Cardiac septum (tissue), 1 donor: ENCODE data around the gene ECHS1. TPM values are rescaled to one million over a fixed set of nuclear protein-coding genes. Genes with fewer than 3 reads are reported as not detected.
"Not testable (repeated sequence)": the region's sequence is repeated elsewhere in the genome, so short reads cannot be mapped to it uniquely, and the experiment has no call there.

Experiments
- DNase-seq: peaks from one replicate; pipeline ENCODE4 v3.0.0-alpha.2; 2020; ENCODE audit warnings: low spot score
- intact Hi-C: fragments of 100-400 bp; cut with DNase I; formaldehyde crosslinking; loops from one replicate; pipeline ENCODE4 v1.14.0; 2022
- long read RNA-seq: library from polyadenylated mRNA; unstranded; transcript quantifications from one replicate; pipeline ENCODE4 v2.0.0, GENCODE V29; 2021
- total RNA-seq: library from RNA; stranded (reverse); fragmentation: NEBNext Ultra II Directional; extraction: Animal tissue kit (Norgen Biotek cat#: 25700); gene quantifications from one replicate; pipeline ENCODE4 v1.2.1, GENCODE V29; 2021
- donor health status: DM: no; HTN: no; CAD: no.

ECHS1 gene
- total RNA-seq, result 152 TPM
- long read RNA-seq, transcript ECHS1-201 (8 exons, 1,617 nt), result major isoform, 585 of 631 reads
- long read RNA-seq, partial matches to known transcripts, result 31 of 631 reads
- long read RNA-seq, other reads (novel, unspliced or antisense), result 15 of 631 reads

DNA sequence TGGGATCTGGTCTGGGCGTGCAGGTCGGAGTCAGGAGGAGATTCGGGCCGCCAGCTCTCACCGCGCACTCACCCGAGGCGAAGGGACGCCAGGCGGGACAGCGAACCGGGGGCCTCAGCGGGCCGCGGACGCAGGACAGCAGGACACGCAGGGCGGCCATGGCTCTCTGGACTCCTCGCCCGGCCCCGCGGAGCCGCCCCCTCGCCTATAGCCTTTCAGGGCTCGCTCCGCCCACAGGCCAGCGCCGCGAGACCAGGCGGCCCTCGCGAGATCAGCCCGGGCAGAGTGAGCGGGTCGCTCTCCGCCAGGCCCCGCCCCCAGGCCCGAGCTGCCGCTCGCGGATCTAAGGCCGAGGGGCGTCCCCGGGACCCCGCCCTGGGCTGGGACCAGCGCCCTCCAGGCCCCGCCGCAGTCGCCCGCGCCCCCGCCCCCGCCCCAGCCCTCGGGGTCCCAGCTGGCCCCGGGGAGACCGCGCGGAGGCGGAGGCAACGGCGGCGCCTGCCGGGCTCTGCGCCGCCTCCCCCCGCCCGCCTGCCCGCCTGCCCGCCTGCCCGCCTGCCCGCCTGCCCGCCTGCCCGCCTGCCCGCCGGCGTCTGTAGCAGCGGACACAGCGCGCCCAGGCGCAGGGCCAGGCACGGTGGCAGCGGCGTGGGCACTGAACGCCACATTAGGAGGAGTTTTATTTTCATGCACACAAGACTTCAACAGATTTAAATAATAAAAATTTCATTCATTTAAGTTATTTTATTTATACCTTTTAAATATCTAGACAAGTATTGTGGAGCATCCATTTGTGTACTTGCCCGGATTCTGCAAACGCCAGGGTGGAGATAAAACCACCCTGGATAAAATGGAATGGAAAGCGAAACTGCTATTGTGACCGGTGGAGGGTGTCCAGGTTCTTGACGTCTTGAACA lies at the start of gene ECHS1:
ECHS1 (minus strand) TSS at position 181 of the 917 bp plus-strand sequence; CDS start at position 160, 21 bp downstream.
- intact Hi-C loops, result loop anchor here (5.0 kb wide), 1 partner anchor 66 kb away; the partner anchor contains the start of genes TUBGCP2 and ZNF511
- DNase-seq, result peak; percentile 98

DNA sequence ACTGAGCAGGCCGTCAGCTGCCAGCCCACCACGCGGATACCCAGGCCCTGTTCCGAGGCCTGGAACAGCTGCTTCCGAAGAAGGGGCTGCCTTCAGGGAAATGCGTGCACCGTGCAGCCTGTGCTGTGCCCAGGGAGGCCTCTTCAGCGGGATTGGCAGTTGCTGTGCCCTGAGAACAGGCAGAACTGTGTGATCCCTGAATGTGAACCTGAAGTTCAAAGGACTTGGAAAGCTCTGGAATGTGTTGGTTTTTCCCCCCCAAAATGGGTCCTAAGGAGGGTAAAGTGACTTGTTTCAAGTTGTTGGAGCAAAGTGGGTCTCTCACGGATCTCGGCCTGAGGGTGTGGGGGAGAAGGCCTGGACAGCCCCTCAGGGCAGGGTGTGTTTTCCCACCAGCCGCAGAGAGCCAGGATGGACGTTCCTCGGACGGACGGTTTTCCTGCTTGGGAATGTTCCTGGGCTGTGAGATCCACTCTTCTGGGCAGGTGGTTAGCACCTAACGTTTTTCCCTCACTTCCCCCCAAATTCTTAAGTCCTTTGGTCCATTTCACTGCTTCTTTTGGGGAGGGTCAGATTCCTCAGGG lies 49.2 kb upstream of the ECHS1 start:
- no peak for DNase-seq

DNA sequence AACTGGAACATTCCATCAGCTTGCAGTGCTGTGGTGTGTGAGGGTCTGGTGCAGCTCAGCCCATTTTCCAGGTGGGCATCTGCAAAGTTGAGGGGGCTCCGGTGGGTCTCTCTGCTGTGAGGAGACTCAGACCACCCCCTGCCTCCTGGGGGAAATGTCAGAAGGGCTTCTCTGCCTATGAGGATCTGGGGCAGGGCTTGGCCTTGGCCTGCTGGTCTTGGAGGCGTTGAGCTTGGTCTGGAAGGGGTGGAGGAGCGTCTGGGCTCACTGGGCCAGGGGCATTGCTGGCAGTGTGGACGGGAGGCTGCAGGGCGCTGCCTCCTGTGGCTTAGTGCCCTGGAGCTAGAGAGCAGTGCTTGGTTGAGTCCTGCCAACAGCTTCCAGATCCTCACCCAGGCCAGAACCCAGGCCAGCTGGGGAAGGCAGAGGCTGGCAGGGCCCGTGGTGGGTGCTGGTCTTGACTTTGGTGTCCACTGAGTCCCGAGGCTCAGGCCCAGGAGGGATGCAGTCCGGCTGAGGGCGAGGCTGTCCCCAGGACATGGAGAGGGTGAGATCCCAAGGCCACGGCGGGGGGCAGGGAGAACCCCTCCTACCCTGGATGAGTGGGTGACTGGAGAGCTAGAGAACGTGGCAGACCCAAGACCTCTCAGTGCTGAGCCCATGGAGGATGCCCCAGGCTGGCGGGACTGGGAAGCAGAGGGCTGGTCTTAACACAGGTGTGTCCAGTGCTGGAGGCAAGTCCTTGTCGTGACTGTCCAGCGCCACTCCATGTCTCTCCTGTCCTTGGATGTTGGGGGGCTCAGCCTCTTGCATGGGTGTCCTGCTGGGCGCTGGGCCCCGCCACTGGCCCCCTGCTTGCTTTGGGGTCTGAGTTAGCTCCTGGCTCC lies 48.4 kb upstream of the ECHS1 start:
- no peak for DNase-seq
- intact Hi-C loops, result no loop called here

More for the DNA sequence above, 49.2 kb upstream of the ECHS1 start:
- intact Hi-C loops, result no loop called here

DNA sequence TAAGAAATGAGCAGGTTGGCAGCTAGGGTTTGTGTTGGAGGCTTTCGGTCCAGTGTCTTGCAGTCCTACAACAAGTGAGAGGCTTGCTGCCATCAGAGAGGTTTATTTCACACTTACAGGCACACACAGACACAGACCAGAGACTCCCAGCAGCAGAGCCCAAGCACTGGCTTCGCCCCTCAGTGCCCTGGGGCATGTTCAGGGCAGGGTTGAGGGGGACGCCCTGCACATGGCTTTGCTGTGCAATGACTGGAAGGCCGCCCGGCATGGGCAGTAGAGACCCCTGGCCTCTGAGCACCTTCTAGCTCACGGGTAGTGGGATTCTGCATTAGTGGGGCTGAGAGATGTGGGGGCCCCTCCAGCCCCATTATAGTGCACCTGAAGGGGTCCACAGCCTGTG lies 47.4 kb upstream of the ECHS1 start:
- no peak for DNase-seq
- intact Hi-C loops, result no loop called here

DNA sequence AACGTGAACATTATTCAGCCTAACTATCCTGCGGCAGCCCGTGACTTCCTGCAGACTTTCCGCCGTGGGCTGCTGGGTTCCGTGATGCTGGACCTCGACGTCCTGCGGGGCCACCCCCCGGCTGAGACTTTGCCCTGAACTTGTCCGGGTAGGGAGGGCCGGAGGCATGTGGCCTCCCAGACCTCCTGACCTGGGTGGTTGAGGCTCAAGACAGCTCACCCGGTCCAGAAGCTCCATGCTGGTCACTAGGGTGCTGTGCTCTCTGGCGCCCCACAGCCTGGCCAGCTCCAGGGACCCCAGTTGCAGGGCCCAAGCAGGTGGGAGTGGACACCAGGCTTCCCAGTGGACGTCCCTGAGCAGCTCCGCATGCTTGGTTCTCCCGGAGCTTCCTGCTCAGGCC lies 46.9 kb upstream of the ECHS1 start:
- intact Hi-C loops, result no loop called here
- DNase-seq, result no peak

DNA sequence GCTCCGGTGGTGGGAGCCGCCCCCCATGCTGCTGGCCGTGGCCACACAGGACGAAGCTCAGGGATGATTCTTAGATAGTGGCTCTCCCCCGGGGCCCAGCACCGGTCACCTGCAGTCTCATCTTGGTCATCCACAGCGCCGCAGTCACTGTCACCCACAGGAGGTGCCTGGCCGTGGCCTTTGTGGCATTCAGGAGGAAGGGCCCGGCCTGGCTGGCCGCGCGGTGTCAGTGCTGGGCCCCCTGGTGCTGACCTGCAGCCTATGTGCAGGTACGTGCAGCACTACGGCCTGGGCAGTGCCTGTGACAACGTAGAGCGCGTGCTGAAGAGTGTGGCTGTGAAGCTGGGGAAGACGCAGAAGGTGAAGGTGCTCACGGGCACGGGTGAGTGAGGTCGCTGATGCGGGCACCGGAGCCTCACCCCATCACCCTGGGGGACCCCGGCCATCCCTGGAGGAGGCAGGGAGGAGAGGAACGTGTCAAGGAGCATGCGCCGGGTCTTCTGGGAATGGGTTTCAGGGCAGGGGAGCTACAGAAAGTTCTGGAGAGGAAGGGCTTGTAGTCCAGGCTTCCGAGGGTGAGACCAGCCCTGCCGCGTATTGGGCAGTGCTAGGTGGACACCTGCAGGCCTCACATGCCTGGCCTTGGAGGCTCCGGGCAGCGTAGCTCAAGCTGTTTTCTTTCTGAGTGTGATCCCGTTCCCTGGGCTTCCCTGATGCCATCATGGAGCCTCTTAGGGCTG lies 46.2 kb upstream of the ECHS1 start:
- intact Hi-C loops, result no loop called here
- no peak for DNase-seq

DNA sequence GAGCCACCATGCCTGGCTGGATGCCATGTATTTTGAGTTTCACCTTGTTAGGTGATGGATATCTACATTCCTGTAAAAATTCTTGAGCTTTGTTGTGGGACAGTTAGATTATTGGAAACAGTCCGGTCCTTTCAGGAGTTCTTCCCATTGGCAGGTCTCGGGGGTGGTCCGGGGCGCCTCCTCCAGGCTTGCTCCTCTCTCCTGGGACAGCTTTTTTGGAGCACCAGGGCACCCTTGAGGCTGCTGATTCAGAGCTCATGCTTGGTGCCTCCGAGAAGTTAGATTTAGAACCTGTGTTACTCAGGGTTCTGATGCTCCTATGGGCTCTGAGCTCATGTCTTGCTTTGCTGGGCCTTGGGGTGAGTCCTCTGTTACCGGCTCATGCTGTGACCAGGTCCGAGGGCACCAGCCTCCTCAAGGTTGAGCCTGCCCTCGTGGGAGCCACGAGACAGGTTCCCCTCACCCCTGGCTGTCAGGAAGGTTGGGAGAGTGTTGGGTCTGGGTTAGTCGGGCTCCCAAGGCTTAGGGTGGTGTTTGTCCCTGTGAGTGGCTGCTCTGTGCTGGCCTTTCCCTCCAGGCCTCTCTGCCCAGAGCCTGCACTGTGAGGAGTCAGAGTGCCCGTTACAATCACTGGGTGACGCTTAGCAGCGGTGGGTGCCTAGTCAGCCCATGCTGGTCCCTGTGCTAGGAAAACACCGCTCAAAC lies 45.3 kb upstream of the ECHS1 start:
- DNase-seq, result no peak
- intact Hi-C loops, result no loop called here

DNA sequence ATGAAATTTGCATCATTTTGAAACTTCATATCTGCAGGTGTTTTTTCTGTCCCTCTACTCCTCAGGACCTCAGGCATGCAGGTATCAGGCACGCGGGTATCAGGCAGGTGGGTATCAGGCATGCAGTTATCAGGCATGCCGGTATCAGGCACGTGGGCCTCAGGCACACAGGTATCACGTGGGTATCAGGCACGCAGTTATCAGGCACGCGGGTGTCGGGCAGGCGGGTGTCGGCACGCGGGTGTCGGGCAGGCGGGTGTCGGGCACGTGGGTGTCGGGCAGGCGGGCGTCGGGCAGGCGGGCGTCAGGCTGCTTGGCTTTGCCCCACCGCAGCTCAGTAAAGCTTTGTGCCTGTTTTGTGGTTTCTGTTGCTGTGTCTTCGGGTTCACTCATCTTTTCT lies 42.6 kb upstream of the ECHS1 start:
- intact Hi-C loops, result no loop called here
- DNase-seq, result no peak

DNA sequence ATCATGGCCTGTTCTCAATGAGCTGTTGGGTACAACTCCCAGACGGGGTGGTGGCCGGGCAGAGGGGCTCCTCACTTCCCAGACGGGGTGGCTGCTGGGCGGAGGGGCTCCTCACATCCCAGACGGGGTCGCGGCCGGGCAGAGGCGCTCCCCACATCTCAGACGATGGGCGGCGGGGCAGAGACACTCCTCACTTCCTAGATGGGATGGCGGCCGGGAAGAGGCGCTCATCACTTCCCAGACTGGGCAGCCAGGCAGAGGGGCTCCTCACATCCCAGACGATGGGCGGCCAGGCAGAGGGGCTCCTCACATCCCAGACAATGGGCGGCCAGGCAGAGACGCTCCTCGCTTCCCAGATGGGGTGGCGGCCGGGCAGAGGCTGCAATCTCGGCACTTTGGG lies 41.2 kb upstream of the ECHS1 start:
- DNase-seq, intact Hi-C loops: not testable (repeated sequence)

DNA sequence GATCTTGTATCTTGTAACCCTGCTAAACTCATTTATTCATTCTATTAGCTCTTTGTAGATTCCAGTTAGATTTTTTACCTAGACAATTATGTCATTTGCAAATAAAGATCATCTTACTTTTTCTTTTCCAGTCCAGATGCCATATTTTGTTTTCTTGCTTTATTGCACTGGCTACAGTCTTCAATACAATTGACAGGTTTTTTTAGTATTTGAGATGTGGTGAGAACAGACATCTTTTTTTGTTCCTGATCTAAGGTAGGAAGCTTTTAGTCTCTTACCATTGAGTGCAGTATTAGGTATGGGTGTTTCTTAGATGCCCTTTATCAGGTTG lies 39.2 kb upstream of the ECHS1 start:
- intact Hi-C loops, result no loop called here
- no peak for DNase-seq

DNA sequence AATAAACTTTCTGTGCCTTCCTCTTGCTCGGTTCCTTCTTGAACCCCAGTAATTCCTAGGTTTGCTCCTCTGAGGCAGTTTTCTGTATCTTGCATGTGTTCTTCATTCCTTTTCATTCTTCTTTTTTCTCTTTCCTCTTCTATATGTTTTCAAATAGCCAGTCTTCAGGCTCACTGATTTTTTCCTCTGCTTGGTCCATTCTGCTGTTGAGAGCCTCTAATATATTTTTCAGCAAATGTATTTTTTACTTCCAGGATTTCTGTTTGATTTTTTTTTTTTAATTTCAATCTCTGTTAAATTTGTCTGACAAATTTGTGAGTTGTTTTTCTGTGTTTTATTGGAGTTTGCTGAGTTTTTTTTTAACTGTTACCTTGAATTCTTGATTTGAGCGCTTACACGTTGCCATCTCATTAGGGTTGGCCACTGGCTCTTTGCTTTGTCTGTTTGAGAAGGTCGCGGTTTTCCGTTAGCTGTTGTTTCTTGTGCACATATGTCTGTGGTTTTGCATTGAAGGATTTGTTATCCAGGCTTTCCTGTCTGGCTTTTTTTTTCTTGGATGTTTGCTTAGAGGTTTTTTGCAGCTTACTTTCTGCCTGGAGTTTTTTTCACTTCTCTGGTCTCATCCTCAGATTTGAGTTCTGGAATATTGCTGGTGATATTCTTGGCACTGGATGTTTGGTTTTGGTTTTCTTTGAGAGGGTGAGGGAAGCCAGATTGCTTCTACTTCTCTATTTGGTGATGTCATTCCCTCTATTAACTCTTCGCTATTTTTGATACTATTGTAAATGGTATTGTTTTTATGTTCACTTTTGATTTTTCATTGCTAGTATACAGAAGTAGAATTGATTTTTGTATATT lies 38.6 kb upstream of the ECHS1 start:
- no peak for DNase-seq
- intact Hi-C loops, result no loop called here

DNA sequence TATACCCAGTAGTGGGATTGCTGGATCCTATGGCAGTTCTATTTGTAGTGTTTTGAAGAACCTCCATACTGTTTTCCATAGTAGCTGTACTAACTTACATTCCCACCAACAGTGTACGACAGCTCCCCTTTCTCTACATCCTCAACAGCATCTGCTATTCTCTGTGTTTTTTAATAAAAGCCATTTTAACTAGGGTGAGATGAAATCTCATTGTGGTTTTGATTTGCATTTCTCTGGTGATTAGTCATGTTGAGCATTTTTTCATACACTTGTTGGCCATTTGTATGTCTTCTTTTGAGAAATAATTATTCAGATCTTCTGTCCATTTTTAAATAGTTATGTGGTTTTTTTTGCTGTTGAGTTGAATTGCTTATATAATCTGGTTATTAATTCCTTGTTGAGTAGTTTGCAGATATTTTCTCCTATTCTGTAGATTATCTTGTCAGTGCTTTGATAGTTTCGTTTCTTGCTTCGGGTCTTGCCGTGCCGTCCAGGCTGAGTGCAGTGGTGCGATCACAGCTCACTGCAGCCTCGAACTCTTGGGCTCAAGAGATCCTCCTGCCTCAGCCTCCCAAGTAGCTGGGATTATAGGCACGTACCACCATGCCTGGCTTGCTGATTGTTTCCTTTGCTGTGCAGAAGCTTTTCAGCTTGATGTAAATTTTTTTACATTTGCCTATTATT lies 32.8 kb upstream of the ECHS1 start:
- DNase-seq, result peak; percentile 26
- intact Hi-C loops, result no loop called here

DNA sequence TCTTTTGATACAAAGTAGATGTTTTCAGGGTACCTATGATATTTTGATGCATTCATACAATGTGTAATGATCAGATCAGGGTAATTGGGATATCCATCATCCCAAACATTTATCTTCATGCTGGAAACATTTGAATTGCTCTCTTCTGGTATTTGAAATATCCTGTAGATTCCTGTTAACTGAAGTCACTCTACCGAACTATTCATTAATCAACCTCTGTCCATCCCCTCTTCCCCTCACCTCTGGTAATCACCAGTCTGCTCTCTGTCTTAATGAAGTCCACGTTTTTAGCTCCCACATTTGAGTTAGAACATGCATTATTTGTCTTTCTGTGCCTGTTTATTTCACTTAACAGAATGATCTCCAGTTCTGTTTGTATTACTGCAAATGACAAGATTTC lies 32.1 kb upstream of the ECHS1 start:
- intact Hi-C loops, result no loop called here
- no peak for DNase-seq

DNA sequence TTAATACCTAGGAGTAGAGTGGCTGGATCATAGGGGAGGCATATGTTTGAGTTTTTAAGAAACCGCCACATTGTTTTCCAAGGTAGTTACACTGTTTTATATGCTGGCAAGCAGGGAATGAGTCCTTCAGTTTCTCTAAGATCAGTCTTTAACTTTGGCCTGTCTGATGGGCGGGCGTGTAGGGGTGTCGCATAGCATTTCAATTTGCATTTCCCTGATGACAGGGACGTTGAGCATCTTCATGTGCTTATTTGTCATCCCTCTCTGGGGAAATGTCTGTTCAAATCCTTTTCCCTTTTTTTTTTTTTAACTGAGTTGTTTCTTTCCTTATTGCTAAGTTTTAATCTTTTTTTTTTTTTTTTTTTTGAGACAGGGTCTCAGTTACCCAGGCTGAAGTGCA lies 30.6 kb upstream of the ECHS1 start:
- no peak for DNase-seq
- intact Hi-C loops, result no loop called here

DNA sequence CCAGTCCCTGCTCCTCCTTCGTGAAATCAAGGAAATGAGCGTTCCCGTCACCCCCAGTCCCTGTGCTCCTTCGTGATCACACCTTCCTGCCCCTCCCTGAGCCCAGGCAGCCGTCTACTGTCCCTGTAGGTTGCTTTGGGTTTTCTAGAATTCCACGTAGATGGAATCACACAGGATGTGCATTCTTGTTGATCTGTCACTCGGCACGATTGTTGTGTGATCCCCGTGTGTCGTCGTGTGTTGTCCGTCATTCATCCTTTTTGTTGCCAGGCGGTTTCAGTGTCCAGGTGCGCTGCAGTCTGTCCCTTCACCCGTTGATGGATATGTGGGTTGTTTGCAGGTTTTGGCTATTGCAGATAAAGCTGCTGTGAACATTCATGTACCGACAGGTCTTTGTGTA lies 30.2 kb upstream of the ECHS1 start:
- peak; percentile 15 for DNase-seq
- intact Hi-C loops, result no loop called here

DNA sequence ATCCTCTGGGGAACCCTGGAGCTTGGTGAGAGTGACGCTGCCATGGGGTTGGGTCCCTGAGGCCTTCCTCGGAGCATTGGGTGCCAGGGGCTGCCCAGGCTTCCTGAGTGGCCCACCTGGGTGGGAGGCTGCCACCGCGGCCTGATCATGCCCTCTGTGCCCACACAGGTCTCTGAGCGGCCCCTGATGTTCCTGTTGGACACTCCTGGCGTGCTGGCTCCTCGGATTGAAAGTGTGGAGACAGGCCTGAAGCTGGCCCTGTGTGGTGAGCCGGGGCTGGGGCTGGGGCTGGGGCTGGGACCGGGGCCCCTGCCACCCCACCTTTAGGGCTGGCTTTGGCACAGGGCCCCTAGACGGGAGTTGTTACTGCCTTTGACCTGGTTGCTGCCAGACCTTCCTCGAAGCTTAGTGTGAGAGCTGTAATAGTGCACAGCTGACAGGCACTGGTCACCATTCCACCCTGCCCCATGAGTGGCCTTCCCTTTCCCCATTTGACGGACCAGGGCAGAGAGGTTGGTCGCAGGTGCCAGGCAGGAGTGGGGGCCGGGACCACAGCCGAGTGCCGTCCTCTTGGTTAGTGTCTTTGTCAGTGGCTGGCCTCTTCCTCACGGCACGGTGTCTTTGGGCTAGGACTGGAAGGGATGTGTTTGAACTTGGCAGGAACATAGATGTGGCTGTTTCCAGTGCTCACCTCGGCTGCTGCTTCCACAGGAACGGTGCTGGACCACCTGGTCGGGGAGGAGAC lies 29.0 kb upstream of the ECHS1 start:
- intact Hi-C loops, result no loop called here
- DNase-seq, result peak; percentile 66

DNA sequence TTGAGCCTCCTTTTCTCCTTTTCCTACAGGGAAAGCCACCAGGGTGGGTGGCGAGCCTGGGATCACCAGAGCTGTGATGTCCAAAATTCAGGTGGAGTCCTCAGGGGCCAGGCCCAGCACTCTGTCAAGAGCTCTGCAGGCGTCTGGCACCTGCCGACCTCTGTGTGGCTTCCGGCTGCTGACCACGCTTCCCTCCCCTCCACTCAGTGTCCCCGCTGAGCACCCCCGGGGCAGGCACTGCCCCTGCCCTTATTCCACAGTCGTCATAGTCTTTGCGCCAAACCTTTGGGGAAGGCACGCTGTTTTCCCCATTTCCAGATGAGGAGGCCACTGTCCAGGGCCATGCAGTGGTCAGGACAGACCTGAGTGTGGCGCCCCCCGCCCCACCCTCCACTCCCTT lies 28.3 kb upstream of the ECHS1 start:
- DNase-seq, result peak; percentile 41

More for the DNA sequence above, 28.3 kb upstream of the ECHS1 start:
- intact Hi-C loops, result no loop called here
